HCT116 (cell line): Measurements from ENCODE around the gene HRK. TPM values are rescaled to one million over a fixed set of nuclear protein-coding genes. Genes with fewer than 3 reads are reported as not detected.

Experiments
- ATAC-seq: fragments of 200-7000 bp; cut with Tn5 transposase; 2 replicates; pipeline ENCODE4 v1.9.1; 2020; ENCODE audit warnings: mild to moderate bottlenecking, moderate library complexity
- BruUV-seq: library from RNA; stranded (reverse); fragments of 400-500 nt; replicated peaks from 2 replicates; lab custom pipeline; 2021; lab: Mats Ljungman, UMichigan
- CTCF ChIA-PET: fragments of 300-600 bp; sonication (Branson Sonifier 250); formaldehyde crosslinking; loops from one replicate; lab custom pipeline; 2021; ENCODE audit warnings: antibody characterized with exemption; lab: Charles Lee
- POLR2A ChIA-PET: fragments of 300-600, 350-600 bp; sonication (Branson Sonifier 250); formaldehyde crosslinking; loops from one replicate; lab custom pipeline; 2021; ENCODE audit warnings: antibody characterized with exemption; lab: Charles Lee
- RAD21 ChIA-PET, 2 experiments: fragments of 300-600 bp; sonication (Branson Sonifier 250); formaldehyde crosslinking; loops; one replicate each; lab custom pipeline; 2023; ENCODE audit warnings: low total read pairs in 2 of 2; ENCODE audit not compliant: uncharacterized antibody in 2 of 2, unreplicated experiment in 2 of 2, low non-redundant PET in 1 of 2; lab: Charles Lee
- DNase-seq: peaks from one replicate; pipeline ENCODE4 v3.0.0-alpha.2; 2010; ENCODE audit warnings: low read depth, low spot score
- H2AFZ ChIP-seq: fragments of 200-600 bp; shearing (Covaris generic), sonication (generic); 2 replicates; pipeline ENCODE4 v1.6.1; 2017; ENCODE audit warnings: low read depth, mixed run types, mixed read lengths, antibody characterized with exemption, low read length; ENCODE audit not compliant: poor library complexity, severe bottlenecking
- H3K27ac ChIP-seq: 2 replicates; pipeline ENCODE4 v1.5.1; 2012; ENCODE audit warnings: low read depth, low read length
- H3K27me3 ChIP-seq: fragments of 200-600 bp; sonication (generic); 2 replicates; pipeline ENCODE4 v1.6.1; 2016; ENCODE audit warnings: mixed run types, low read length, mixed read lengths; ENCODE audit not compliant: insufficient read depth
- H3K36me3 ChIP-seq, 2 experiments: fragments of 200-500 bp in 1 of 2; fragments of 200-600 bp in 1 of 2; sonication (Bioruptor generic) in 1 of 2; sonication (generic) in 1 of 2; 2 replicates each; pipeline versions ENCODE4 v1.5.1 to v1.6.1; 2014 to 2016; ENCODE audit warnings: low read length in 2 of 2, inconsistent platforms in 1 of 2, mixed read lengths in 1 of 2, mixed run types in 1 of 2; ENCODE audit not compliant: insufficient read depth in 2 of 2, control insufficient read depth in 1 of 2
- H3K4me1 ChIP-seq, 2 experiments: fragments of 200-600 bp in 1 of 2; sonication (generic) in 1 of 2; 2 replicates each; pipeline versions ENCODE4 v1.5.1 to v1.6.1; 2012 to 2017; ENCODE audit warnings: low read length in 2 of 2, inconsistent platforms in 1 of 2, mild to moderate bottlenecking in 1 of 2, mixed read lengths in 1 of 2, mixed run types in 1 of 2, moderate library complexity in 1 of 2; ENCODE audit not compliant: insufficient read depth in 2 of 2, control insufficient read depth in 1 of 2
- H3K4me2 ChIP-seq: fragments of 200-600 bp; sonication (generic); 2 replicates; pipeline ENCODE4 v1.6.1; 2017; ENCODE audit warnings: mixed run types, low read length, mixed read lengths
- H3K4me3 ChIP-seq, 2 experiments: fragments of 200-600 bp in 1 of 2; sonication (generic) in 1 of 2; replicated peaks in 1 of 2; 2 replicates each; pipeline ENCODE4 v1.5.1; 2011 to 2016; ENCODE audit warnings: low read length in 2 of 2, control low read depth in 1 of 2, low read depth in 1 of 2, mild to moderate bottlenecking in 1 of 2, mixed read lengths in 1 of 2, mixed run types in 1 of 2
- H3K79me2 ChIP-seq: fragments of 200-600 bp; sonication (generic); 2 replicates; pipeline ENCODE4 v1.6.1; 2017; ENCODE audit warnings: mild to moderate bottlenecking, mixed run types, low read length, moderate library complexity, mixed read lengths; ENCODE audit not compliant: insufficient read depth
- H3K9ac ChIP-seq: fragments of 200-600 bp; sonication (generic); 2 replicates; pipeline ENCODE4 v1.6.1; 2016; ENCODE audit warnings: low read length, mixed read lengths
- H3K9me2 ChIP-seq: fragments of 200-600 bp; sonication (generic), shearing (Covaris generic); 2 replicates; pipeline ENCODE4 v1.6.1; 2017; ENCODE audit warnings: mixed run types, mild to moderate bottlenecking, moderate library complexity; ENCODE audit not compliant: insufficient read depth
- H3K9me3 ChIP-seq, 2 experiments: fragments of 200-500 bp in 1 of 2; fragments of 200-600 bp in 1 of 2; sonication (Bioruptor generic) in 1 of 2; sonication (generic) in 1 of 2; 2 replicates each; pipeline ENCODE4 v1.6.1; 2014 to 2017; ENCODE audit warnings: low read length in 2 of 2, mixed read lengths in 2 of 2, inconsistent platforms in 1 of 2, low read depth in 1 of 2, mild to moderate bottlenecking in 1 of 2, mixed run types in 1 of 2, moderate library complexity in 1 of 2; ENCODE audit not compliant: control insufficient read depth in 1 of 2, insufficient read depth in 1 of 2
- H4K20me1 ChIP-seq: fragments of 200-600 bp; sonication (generic), shearing (Covaris generic); 2 replicates; pipeline ENCODE4 v1.6.1; 2017; ENCODE audit warnings: mixed run types, mild to moderate bottlenecking, moderate library complexity; ENCODE audit not compliant: insufficient read depth
- CBX3 ChIP-seq: IDR thresholded peaks from 2 replicates; pipeline ENCODE4 v1.6.1; 2012; ENCODE audit warnings: low read depth
- EGR1 ChIP-seq: IDR thresholded peaks from 2 replicates; pipeline ENCODE4 v1.6.1; 2012; ENCODE audit warnings: low read depth
- RAD21 ChIP-seq: IDR thresholded peaks from 2 replicates; pipeline ENCODE4 v1.6.1; 2012; ENCODE audit warnings: low read depth, mild to moderate bottlenecking
- SP1 ChIP-seq: IDR thresholded peaks from 2 replicates; pipeline ENCODE4 v1.6.1; 2012; ENCODE audit warnings: low read depth
- ZFX ChIP-seq: fragments of 450-650 bp; IDR thresholded peaks from 2 replicates; pipeline ENCODE4 v1.6.1; 2017
- intact Hi-C: fragments of 100-400 bp; cut with micrococcal nuclease; formaldehyde crosslinking; loops from 2 replicates; pipeline ENCODE4 v1.10.0; 2022
- total RNA-seq: library from RNA; stranded (reverse); gene quantifications from one replicate; pipeline ENCODE4 v1.2.1, GENCODE V29; 2021; ENCODE audit not compliant: unreplicated experiment
- TF ChIP-seq, protein P1 (sequence below): IDR thresholded peaks from 2 replicates; pipeline ENCODE4 v1.6.1; 2012

The HRK gene
- total RNA-seq, 1 experiment from 2014 or later, result 4.3 TPM

DNA sequence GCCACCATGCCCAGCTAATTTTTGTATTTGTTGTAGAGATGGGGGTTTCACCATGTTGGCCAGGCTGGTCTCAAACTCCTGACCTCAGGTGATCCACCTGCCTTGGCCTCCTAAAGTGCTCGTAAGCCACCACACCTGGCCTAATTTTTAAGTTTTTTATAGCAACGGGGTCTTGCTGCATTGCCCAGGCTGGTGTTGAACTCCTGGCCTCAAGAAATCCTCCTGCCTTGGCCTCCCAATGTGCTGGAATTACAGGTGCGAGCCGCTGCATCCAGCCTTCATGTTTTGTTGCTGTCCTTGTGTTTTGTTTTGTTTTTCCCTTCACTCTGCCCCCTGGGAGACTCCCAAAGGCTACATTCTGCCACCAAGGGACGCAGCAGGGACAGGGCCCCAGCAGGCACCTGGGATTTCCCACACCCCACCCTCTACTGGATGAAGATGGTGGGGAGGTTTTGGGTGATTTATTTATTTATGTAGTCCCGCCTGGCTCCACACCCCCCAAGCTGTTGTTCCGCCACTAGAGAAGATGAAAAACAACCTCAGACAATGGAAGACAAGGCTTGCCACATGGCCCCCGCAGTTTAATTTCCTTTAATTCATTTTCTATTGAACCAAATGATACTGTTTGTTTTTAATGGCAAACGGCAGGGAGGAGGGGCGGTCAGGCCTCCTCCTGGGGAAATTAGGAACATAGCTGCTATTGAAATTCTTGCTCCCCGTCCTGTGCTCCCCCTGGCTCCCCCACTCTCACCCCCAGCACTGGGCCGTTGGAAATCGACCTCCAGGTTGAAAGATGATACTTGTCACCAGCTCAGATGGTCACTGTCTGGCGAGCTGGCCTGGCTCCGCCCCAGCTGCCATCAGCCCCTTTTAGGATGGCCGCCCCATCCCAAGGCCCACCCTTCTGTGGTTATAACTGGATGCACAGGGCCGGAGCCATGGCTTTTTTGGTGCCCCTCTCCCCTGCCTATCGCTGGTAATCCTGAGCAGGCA lies 72.8 kb downstream of the HRK start:
- Histone ChIP-seq H3K4me2 (no peak overlapping the region), H2AFZ (no peak overlapping the region), H3K36me3 (no peaks in the 10 kb centered on the region), H3K9ac (no peak overlapping the region), H3K79me2 (no peaks in the 10 kb centered on the region), H4K20me1 (no peaks in the 10 kb centered on the region), H3K4me1 (peaks cover 14 to 17% of the 10 kb centered on the region in 2 experiments), H3K27me3 (no peaks in the 10 kb centered on the region), H3K27ac (no peak overlapping the region), H3K4me3 (no peak overlapping the region), H3K9me3 (no peaks in the 10 kb centered on the region), H3K9me2 (no peaks in the 10 kb centered on the region)
- ChIA-PET CTCF (no interaction called here), RAD21 (no interaction called here), POLR2A (no interaction called here)
- ATAC-seq, result no peak
- no peak for DNase-seq
- no TSS peak for BruUV-seq
- TF ChIP-seq RAD21 (no peak), SP1 (no peak)
- intact Hi-C loops, result no loop called here

DNA sequence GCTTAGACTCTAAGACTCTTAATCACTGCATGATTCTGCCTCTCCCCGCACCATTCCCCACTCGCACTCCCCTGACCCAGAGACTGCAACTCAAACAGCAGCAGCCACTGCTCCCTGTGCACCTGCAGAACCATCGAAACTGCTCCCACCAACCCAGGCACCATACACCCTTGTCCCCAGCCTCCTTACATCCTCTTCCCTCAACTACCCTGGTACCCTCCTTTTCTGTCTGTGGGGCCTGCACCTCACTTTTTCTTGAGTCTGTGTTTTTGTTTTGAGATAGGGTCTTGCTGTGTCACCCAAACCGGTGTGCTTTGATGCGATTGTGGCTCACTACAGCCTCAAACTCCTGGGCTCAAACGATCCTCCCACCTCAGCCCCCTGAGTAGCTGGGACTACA lies 73.7 kb downstream of the HRK start:
- TF ChIP-seq, protein P1, sequence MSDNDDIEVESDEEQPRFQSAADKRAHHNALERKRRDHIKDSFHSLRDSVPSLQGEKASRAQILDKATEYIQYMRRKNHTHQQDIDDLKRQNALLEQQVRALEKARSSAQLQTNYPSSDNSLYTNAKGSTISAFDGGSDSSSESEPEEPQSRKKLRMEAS, result no peak
- no peak for TF ChIP-seq ZFX
- no peak for TF ChIP-seq EGR1
- no peak for TF ChIP-seq CBX3

More for the DNA sequence above, 73.7 kb downstream of the HRK start:
- Histone ChIP-seq H3K9ac (no peak overlapping the region), H3K9me2 (no peaks in the 10 kb centered on the region), H3K27ac (no peak overlapping the region), H3K4me1 (peaks cover 5 to 8% of the 10 kb centered on the region in 2 experiments; a peak in 3 of 4 replicates), H2AFZ (no peak overlapping the region), H3K4me3 (no peak overlapping the region), H3K79me2 (no peaks in the 10 kb centered on the region), H3K27me3 (no peaks in the 10 kb centered on the region), H3K4me2 (no peak overlapping the region), H3K36me3 (no peaks in the 10 kb centered on the region), H4K20me1 (no peaks in the 10 kb centered on the region), H3K9me3 (no peaks in the 10 kb centered on the region)
- ChIA-PET RAD21 (no interaction called here), CTCF (no interaction called here), POLR2A (no interaction called here)
- DNase-seq (no peak), ATAC-seq (no peak)
- intact Hi-C loops, result no loop called here
- no TSS peak for BruUV-seq
